LNCAP (cell line): Measurements from ENCODE around the gene ANKRD44.
A peak's percentile ranks its signal among the peaks of the same experiment; 100 is the strongest.

Source experiments
- TF ChIP-seq, protein P1 (sequence below): fragments of 450-650 bp; IDR thresholded peaks from 2 replicates; pipeline ENCODE4 v1.5.1; 2017; ENCODE audit warnings: mild to moderate bottlenecking

The ANKRD44 gene

DNA sequence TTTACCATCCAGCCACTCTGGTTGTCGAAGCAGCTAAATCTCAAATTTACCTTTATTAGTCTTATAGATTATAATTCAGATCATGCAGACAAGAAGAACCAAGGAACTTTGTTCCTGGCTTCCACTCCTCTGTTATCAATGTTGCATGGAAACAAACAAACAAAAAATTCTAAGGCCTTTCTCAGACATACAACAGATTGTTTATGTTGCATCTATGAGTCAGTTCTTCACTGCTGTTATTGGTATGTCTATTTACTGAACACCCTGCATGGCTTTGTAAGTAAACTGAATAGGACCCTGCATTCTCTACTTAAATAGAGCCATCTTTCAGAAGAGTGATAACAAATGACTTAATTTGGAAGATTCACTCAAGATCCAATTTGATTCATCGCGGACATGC, 1.6 kb upstream of the ANKRD44 start:
- TF ChIP-seq, protein P1, sequence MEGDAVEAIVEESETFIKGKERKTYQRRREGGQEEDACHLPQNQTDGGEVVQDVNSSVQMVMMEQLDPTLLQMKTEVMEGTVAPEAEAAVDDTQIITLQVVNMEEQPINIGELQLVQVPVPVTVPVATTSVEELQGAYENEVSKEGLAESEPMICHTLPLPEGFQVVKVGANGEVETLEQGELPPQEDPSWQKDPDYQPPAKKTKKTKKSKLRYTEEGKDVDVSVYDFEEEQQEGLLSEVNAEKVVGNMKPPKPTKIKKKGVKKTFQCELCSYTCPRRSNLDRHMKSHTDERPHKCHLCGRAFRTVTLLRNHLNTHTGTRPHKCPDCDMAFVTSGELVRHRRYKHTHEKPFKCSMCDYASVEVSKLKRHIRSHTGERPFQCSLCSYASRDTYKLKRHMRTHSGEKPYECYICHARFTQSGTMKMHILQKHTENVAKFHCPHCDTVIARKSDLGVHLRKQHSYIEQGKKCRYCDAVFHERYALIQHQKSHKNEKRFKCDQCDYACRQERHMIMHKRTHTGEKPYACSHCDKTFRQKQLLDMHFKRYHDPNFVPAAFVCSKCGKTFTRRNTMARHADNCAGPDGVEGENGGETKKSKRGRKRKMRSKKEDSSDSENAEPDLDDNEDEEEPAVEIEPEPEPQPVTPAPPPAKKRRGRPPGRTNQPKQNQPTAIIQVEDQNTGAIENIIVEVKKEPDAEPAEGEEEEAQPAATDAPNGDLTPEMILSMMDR = no peak

DNA sequence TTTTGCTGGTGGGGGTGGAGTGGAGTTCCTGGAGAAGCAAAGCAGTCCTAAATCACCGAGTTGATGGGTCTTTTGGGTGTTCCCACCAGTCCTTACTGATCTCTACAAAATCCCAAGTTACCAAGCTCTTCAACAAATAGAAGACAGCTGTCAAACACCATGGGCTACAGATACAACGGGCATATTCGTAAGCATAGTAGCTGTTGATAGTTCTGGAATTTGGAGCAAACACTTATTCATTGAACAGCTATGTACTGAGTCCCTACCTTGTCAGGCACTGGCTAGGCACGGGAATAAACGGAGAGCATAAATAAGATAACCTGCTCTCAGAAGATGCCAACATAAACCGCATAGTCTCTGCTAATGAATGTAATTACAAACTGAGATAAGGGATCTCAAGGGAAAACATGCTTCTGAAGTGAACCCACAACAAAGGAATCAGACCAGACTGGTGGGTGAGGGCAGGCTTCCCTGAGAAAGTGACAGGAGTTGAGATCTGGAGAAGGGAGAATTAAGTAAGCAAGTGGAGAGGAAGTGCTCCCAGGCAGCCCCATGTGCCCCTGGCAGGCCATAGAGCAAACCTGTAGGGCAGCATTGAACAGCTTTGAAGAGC, 947 bp upstream of the ANKRD44 start:
- TF ChIP-seq, protein P1 = no peak

DNA sequence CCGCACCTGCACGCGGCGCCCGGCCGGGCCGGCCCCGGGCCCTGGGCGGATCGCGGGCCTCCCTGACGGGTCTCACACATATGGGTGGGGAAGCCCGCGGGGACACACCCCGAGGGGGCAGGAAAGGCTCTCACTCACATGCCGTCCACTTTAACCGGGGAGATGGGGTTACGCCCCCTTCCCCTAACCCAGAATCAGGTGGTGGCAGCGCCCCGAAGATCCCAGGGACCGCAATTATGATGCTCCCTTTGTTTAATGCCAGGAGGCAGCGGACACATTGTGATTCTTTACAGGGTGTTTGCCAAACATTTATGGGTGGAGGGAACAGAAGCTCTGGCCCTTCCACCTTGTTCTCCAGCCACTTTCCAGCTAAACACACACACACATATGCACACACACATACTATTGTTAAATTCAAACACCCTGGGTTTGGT, 424 bp upstream of the ANKRD44 start:
- TF ChIP-seq, protein P1 = peak; percentile 20

DNA sequence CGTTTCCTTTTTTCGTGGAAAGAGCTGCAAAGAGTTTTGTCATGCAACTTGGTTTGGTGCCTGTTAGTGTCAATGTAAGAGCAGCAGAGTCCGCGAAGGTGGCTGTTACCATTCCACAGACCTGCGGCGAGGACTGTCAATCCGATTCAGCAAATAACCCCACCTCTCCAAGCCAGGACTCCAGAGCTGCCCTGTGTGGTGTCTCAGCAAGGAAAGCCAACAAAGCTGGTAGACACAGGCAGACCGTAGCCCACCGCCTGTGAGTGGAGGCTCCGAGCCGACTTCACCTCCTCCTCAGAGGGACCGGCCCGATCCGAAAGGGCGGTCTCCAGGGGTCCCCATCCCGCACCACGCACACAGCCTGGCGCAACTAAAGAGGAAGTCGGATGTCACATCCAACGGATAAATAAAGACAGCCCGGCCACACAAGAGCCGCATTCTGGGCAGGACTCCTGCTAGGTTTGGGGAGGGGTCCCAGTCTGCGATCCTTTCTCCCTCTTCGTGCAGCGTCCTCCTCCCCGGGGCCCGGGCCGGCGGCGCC, 819 bp downstream of the ANKRD44 start:
- TF ChIP-seq, protein P1 = no peak

DNA sequence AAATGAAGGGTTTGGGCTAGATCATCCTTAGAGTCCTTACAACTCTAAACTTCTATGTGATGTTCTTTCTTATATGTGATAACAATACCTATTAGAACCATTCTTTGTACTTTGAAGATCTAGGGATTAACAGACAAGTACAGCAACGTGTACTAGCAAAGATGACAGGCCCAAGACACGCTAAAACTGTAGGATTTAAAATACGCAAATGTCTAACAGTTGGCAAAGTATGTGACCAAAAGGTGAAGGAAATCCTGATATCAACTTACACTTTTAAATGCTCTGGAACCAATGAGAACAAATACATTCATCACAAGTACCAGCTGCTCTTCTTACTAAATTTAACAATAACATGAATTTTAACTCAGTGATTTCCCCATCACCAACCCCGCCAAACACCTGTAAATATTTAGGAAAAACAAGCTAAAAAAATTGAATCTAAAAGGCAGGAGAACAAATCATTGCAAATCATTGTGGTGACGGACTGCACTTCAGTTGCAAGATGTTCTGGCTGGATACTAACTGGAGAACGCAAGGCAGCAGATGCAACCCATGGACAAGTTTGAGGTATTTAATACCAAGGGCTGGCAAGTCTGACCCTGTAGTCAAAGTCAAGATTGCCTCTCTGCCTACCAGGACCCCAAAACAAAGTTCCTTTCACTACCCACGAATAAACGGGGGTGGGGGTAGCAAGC, 1.4 kb downstream of the ANKRD44 start:
- TF ChIP-seq, protein P1 = no peak

DNA sequence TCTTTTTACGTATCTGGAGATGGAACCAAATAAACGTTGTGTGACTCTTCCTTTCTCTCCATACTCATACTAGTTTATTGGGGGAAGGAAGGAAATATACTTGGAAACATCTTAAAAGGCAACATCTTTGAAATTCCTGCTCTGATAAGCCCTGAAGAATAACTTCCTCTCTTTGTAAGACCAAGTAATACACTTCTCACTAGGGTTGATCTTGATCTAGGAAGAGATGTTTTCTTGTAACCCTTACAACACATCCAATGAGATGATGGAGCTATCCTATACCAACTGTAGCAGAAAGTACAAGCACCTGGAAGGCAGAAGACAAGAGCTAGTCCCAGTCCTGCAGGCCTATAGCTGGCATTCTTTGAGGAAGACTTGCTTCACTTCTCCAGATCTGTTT, 2.0 kb downstream of the ANKRD44 start:
- TF ChIP-seq, protein P1 = no peak

DNA sequence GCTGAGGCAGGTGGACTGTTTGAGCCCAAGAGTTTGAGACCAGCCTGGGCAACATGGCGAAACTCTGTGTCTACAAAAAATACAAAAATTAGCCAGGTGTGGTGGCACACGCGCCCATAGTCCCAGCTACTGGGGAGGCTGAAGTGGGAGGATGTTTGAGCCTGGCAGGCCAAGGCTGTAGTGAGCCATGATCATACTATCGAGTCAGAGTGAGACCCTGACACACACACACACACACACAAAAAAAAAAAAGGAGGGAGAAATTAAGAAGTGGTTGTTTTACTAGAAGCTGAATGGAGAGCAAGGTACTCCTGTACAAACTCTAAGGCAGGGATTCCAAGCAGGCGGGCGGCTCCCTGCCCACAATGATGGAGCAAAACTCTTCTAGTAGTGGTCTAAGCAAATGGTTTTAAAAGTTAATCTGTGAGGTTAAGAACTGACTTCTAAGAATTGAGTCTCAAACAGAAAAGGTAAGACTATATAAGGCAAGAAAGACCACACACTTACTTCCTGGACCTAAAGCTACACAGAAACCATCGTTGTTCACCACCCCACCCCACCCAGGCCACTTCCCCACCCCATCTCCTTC, 2.6 kb downstream of the ANKRD44 start:
- TF ChIP-seq, protein P1 = no peak
